Neutrophil (primary cell): Measurements from ENCODE around the gene CCNE1.

Source experiments
- H3K27ac ChIP-seq: fragments of 200-600 bp; sonication (generic); 2 replicates; pipeline ENCODE4 v1.5.1; 2016; ENCODE audit warnings: mild to moderate bottlenecking, moderate library complexity
- H3K27me3 ChIP-seq: fragments of 200-600 bp; sonication (generic); 2 replicates; pipeline ENCODE4 v1.6.0; 2016; ENCODE audit warnings: mild to moderate bottlenecking
- H3K36me3 ChIP-seq: fragments of 200-600 bp; sonication (generic); 2 replicates; pipeline ENCODE4 v1.5.1; 2017
- H3K4me1 ChIP-seq, 2 experiments: fragments of 200-600 bp in 1 of 2; sonication (generic) in 1 of 2; 1 replicate in 1 of 2; 2 replicates in 1 of 2; pipeline versions ENCODE4 v1.5.1 to v1.6.1; 2013 to 2016; ENCODE audit warnings: low read depth in 1 of 2, low read length in 1 of 2, mild to moderate bottlenecking in 1 of 2, moderate library complexity in 1 of 2; ENCODE audit not compliant: control insufficient read depth in 1 of 2, insufficient read depth in 1 of 2
- H3K4me3 ChIP-seq, 2 experiments: fragments of 200-600 bp in 1 of 2; sonication (generic) in 1 of 2; 1 replicate in 1 of 2; 2 replicates in 1 of 2; pipeline ENCODE4 v1.5.1; 2013 to 2016; ENCODE audit warnings: low read depth in 1 of 2, low read length in 1 of 2, mild to moderate bottlenecking in 1 of 2, moderate library complexity in 1 of 2
- H3K9me3 ChIP-seq: fragments of 200-600 bp; sonication (generic); 2 replicates; pipeline ENCODE4 v1.5.1; 2016
- CTCF ChIP-seq: fragments of 200-600 bp; sonication (generic); IDR thresholded peaks from 2 replicates; pipeline ENCODE4 v1.5.1; 2016; ENCODE audit warnings: antibody characterized with exemption

CCNE1 gene

DNA sequence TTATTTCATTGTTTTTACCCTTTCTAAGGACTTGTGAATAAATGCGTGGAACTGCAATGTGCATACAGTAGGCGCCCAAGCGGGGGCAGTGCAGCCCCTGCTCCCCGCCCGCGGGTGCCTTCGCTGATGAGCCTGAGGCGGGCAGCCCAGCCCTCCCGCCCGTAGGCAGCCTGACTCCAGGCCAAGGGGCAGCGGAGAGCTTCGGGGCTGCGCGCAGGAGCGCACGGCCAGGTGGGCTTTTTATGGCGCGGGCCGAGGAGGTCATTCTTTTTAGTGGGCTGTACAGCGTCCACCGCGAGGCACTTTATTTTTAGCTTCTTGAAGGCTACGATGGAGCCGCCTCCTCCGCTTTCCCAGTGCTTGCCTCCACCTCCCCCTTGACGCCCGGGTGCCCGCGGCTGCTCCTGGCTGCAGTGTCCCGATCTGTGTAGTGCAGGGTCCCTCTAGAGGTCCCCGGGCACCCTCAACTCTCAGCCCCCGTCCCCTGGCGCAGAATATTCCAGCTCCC is 60.5 kb downstream of the CCNE1 start:
- Histone ChIP-seq H3K27ac (no peak overlapping the region), H3K27me3 (peaks cover 53% of the 10 kb centered on the region), H3K9me3 (no peaks in the 10 kb centered on the region), H3K4me1 (peaks cover 3 to 12% of the 10 kb centered on the region in 2 experiments), H3K4me3 (no peak overlapping the region), H3K36me3 (no peaks in the 10 kb centered on the region)
- TF ChIP-seq CTCF, result no peak

GRCh38 chr19:29873024-29873800 is 61.4 kb downstream of the CCNE1 start:
- peaks cover 53% of the 10 kb centered on the region for H3K27me3 ChIP-seq
- H3K9me3 ChIP-seq, result no peaks in the 10 kb centered on the region
- no peaks in the 10 kb centered on the region for H3K36me3 ChIP-seq
- peaks cover 3 to 12% of the 10 kb centered on the region in 2 experiments for H3K4me1 ChIP-seq
- H3K4me3 ChIP-seq, result peak overlapping the region in 1 of 2 experiments; percentile 41
- TF ChIP-seq CTCF, result peak; percentile 60
- H3K27ac ChIP-seq, result no peak overlapping the region
